ENCODE data around the gene OSBPL5.

Gene OSBPL5

GRCh38 chr11:3197878-3198528 lies 32.9 kb upstream of the OSBPL5 start:
- Histone ChIP-seq H3K27me3 (ENCODE audit: control insufficient read depth in 5 of 5, insufficient read depth in 4 of 5, low read length in 5 of 5) (peaks cover 14 to 50% (median 37%) of the 10 kb centered on the region in 5 donors), H3K9ac (ENCODE audit: low read length in 5 of 5) (no peak overlapping the region), H3K36me3 (ENCODE audit: control insufficient read depth in 5 of 5, insufficient read depth in 5 of 5, low read length in 5 of 5) (no peaks in the 10 kb centered on the region), H3K4me3 (ENCODE audit: low read depth in 1 of 5, low read length in 5 of 5) (no peak overlapping the region), H3K4me1 (ENCODE audit: control insufficient read depth in 5 of 5, insufficient read depth in 5 of 5, low read length in 5 of 5) (peaks cover 0 to 6% (median 0%) of the 10 kb centered on the region in 5 donors), H3K27ac (ENCODE audit: low read depth, low read length) (no peak overlapping the region), H3K9me3 (ENCODE audit: control insufficient read depth in 5 of 5, low read length in 5 of 5) (no peaks in the 10 kb centered on the region)

DNA sequence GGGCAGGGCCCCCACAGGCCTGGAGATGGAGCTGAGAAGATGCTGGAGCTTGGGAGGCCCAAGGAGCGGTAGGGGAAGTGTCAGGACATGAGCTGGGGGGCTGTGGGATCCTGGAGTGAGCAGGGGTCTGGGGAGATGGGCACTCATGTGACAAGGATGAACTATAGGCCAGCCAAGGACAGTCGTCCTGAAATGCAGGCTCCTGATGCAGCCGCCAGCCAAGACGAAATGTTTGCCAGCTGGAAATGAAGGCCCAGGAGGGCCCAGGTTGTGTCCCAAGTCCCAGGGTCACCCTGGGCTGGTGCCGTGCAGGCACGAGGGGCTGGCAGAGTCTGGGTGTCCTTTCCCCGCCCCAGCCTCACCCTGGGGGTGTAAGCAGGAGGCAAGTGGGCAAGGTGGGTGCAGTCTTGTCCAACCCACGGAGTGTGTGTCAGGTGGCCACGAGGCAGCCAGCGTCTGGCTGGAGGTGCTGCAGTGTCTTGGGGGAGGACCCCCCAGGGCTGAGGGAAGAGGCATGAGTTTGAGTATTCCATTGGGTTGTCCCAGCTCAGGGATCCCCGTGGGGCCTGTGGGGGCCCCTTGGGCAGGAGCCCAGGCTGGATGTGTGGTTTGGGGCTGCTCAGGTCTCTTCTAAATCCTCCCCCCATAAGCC lies 32.1 kb upstream of the OSBPL5 start:
- peaks cover 7 to 42% (median 31%) of the 10 kb centered on the region in 5 donors for H3K27me3 ChIP-seq (ENCODE audit: control insufficient read depth in 5 of 5, insufficient read depth in 4 of 5, low read length in 5 of 5)
- no peak overlapping the region for H3K9ac ChIP-seq (ENCODE audit: low read length in 5 of 5)
- no peaks in the 10 kb centered on the region for H3K9me3 ChIP-seq (ENCODE audit: control insufficient read depth in 5 of 5, low read length in 5 of 5)
- H3K27ac ChIP-seq (ENCODE audit: low read depth, low read length) = no peak overlapping the region
- H3K4me3 ChIP-seq (ENCODE audit: low read depth in 1 of 5, low read length in 5 of 5) = no peak overlapping the region
- H3K36me3 ChIP-seq (ENCODE audit: control insufficient read depth in 5 of 5, insufficient read depth in 5 of 5, low read length in 5 of 5) = no peaks in the 10 kb centered on the region
- H3K4me1 ChIP-seq (ENCODE audit: control insufficient read depth in 5 of 5, insufficient read depth in 5 of 5, low read length in 5 of 5) = peaks cover 0 to 3% (median 0%) of the 10 kb centered on the region in 5 donors

DNA sequence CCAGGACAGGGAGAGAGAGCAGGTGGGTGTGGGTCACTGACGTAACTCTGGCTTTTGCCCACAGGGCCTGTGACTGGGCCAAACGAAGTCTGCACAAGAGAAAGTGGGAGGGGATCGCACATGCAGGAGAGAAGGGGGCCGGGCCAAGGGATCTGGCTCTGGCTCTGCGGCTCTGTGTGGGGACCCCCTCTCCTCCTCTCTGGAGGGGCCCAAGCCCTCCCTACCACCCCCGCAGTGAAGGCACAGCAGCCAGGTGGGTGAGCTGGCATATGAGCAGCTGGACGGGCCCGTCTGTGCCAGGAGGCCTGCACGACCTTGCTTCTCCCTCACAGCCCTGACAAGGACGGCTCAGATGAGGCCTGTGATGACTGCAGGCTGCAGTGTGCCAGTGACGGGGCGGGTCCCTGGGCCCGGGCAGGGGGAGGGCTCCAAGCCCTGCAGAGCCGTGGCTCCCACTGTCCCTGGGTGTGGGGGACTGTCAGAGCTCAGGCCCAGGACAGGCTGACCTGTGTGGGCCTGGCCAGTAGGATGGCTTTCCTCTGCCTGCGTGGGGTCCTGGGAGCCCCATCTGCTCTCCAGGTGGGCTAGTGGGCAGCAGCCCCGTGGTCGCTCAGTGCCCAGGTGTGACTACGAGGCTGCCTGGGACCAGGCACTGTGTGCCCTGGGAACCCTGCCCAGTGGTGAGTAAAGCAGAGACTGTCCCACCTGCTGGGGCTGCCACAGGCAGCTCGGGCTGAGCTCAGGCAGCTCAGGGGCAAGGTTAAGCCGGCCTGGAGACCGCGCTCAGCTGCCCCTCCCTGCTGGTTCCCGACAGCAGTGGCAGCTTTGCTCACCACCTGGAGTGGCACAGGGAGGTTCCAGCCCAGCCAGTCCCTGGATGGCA lies 31.3 kb upstream of the OSBPL5 start:
- no peak overlapping the region for H3K27ac ChIP-seq (ENCODE audit: low read depth, low read length)
- peaks cover 0 to 3% (median 0%) of the 10 kb centered on the region in 5 donors for H3K4me1 ChIP-seq (ENCODE audit: control insufficient read depth in 5 of 5, insufficient read depth in 5 of 5, low read length in 5 of 5)
- H3K9me3 ChIP-seq (ENCODE audit: control insufficient read depth in 5 of 5, low read length in 5 of 5) = no peaks in the 10 kb centered on the region
- H3K9ac ChIP-seq (ENCODE audit: low read length in 5 of 5) = no peak overlapping the region
- H3K36me3 ChIP-seq (ENCODE audit: control insufficient read depth in 5 of 5, insufficient read depth in 5 of 5, low read length in 5 of 5) = no peaks in the 10 kb centered on the region
- H3K27me3 ChIP-seq (ENCODE audit: control insufficient read depth in 5 of 5, insufficient read depth in 4 of 5, low read length in 5 of 5) = peaks cover 4 to 34% (median 23%) of the 10 kb centered on the region in 5 donors
- no peak overlapping the region for H3K4me3 ChIP-seq (ENCODE audit: low read depth in 1 of 5, low read length in 5 of 5)

DNA sequence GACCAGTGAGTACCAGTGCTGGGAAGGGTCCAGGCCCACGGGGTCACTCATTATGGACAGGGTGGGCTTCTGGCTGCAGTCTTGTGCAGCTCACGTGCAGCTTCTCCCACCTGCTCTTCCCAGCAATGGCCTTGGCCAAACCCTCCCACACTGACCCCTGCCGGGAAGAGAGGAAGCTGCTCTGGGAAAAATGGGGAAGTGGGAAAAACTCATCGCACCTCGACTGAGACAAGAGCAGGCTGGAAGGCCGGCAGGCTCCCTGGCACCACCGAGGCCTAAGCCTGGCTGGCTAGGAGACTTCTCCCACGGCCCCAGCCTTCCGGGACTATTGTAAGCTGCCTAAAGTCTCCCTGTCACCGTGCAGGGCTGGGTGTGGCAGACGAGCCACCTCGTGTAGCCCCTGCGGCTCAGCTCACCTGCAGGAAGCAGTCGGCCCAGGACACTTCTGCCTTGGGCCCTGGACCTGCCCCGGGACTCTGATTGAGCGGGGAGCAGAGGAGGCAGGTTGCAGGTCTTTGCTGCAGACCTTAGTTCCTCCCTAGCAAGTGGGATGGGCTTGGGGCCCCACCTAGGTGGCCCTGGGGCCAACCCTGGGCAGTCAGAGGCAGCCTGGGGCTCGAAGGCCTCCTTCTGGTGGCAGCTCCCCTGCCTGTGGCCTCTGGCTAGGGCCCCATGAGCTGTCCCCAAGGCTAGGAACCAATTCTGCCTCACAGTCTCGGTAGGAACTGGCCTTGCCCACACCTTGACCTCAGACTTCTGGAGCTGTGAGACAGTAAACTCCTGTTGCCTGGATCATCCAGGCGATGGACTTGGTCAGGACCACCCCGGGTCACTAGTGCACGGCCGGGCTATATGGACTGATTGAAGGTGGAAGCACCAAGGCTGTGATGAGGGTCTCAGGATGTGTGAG lies 30.4 kb upstream of the OSBPL5 start:
- peaks cover 0 to 3% (median 0%) of the 10 kb centered on the region in 5 donors for H3K4me1 ChIP-seq (ENCODE audit: control insufficient read depth in 5 of 5, insufficient read depth in 5 of 5, low read length in 5 of 5)
- H3K9me3 ChIP-seq (ENCODE audit: control insufficient read depth in 5 of 5, low read length in 5 of 5) = no peaks in the 10 kb centered on the region
- H3K27me3 ChIP-seq (ENCODE audit: control insufficient read depth in 5 of 5, insufficient read depth in 4 of 5, low read length in 5 of 5) = peaks cover 0 to 25% (median 14%) of the 10 kb centered on the region in 5 donors
- no peak overlapping the region for H3K27ac ChIP-seq (ENCODE audit: low read depth, low read length)
- H3K9ac ChIP-seq (ENCODE audit: low read length in 5 of 5) = no peak overlapping the region
- no peak overlapping the region for H3K4me3 ChIP-seq (ENCODE audit: low read depth in 1 of 5, low read length in 5 of 5)
- H3K36me3 ChIP-seq (ENCODE audit: control insufficient read depth in 5 of 5, insufficient read depth in 5 of 5, low read length in 5 of 5) = no peaks in the 10 kb centered on the region

DNA sequence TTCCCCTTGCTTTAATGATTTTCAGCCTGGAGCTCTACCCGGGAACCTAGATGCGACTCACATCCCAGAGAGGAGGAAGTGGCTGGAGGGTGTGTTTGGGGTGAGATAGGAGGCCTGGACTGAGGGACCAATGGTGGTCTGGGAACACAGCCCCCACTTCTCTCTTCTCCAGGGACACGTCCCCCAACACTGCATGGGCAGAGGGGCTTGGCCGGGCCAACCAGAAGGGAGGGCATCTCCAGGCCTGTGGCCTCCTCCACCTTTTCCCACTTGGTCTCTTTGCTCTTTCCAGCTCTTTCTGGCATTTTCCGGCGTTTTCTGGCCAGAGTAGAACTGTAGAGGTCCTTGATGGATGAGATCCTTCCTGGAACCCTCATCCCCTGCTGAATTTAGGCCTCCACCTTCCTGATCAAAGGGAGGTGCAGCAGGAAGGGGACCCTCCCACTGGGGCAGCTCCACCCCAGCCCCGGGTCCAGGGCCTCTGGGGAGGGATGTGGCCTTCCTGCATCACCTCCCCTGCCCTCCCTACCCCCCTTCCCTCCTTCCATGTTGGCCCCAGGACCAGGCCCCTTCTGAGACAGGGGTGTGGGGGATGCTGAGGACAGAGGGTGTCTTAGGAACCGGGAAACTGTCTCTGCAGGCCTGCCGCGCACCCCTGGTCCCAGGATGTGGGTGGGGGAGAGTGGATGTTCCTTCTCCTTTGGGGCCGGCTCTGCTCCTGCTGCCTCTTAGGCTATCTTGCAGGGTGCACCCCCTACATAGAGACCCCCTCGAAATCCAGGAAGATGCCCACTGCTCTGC lies 29.1 kb upstream of the OSBPL5 start:
- no peaks in the 10 kb centered on the region for H3K36me3 ChIP-seq (ENCODE audit: control insufficient read depth in 5 of 5, insufficient read depth in 5 of 5, low read length in 5 of 5)
- peaks cover 0 to 25% (median 13%) of the 10 kb centered on the region in 5 donors for H3K27me3 ChIP-seq (ENCODE audit: control insufficient read depth in 5 of 5, insufficient read depth in 4 of 5, low read length in 5 of 5)
- no peak overlapping the region for H3K4me3 ChIP-seq (ENCODE audit: low read depth in 1 of 5, low read length in 5 of 5)
- H3K27ac ChIP-seq (ENCODE audit: low read depth, low read length) = no peak overlapping the region
- H3K9me3 ChIP-seq (ENCODE audit: control insufficient read depth in 5 of 5, low read length in 5 of 5) = no peaks in the 10 kb centered on the region
- H3K9ac ChIP-seq (ENCODE audit: low read length in 5 of 5) = no peak overlapping the region
- peaks cover 0 to 3% (median 0%) of the 10 kb centered on the region in 5 donors for H3K4me1 ChIP-seq (ENCODE audit: control insufficient read depth in 5 of 5, insufficient read depth in 5 of 5, low read length in 5 of 5)

GRCh38 chr11:3193373-3194015 lies 28.4 kb upstream of the OSBPL5 start:
- Histone ChIP-seq H3K36me3 (ENCODE audit: control insufficient read depth in 5 of 5, insufficient read depth in 5 of 5, low read length in 5 of 5) (no peaks in the 10 kb centered on the region), H3K4me1 (ENCODE audit: control insufficient read depth in 5 of 5, insufficient read depth in 5 of 5, low read length in 5 of 5) (peaks cover 0 to 3% (median 0%) of the 10 kb centered on the region in 5 donors), H3K9me3 (ENCODE audit: control insufficient read depth in 5 of 5, low read length in 5 of 5) (no peaks in the 10 kb centered on the region), H3K27me3 (ENCODE audit: control insufficient read depth in 5 of 5, insufficient read depth in 4 of 5, low read length in 5 of 5) (peaks cover 0 to 25% (median 11%) of the 10 kb centered on the region in 5 donors), H3K9ac (ENCODE audit: low read length in 5 of 5) (no peak overlapping the region), H3K27ac (ENCODE audit: low read depth, low read length) (no peak overlapping the region), H3K4me3 (ENCODE audit: low read depth in 1 of 5, low read length in 5 of 5) (no peak overlapping the region)

DNA sequence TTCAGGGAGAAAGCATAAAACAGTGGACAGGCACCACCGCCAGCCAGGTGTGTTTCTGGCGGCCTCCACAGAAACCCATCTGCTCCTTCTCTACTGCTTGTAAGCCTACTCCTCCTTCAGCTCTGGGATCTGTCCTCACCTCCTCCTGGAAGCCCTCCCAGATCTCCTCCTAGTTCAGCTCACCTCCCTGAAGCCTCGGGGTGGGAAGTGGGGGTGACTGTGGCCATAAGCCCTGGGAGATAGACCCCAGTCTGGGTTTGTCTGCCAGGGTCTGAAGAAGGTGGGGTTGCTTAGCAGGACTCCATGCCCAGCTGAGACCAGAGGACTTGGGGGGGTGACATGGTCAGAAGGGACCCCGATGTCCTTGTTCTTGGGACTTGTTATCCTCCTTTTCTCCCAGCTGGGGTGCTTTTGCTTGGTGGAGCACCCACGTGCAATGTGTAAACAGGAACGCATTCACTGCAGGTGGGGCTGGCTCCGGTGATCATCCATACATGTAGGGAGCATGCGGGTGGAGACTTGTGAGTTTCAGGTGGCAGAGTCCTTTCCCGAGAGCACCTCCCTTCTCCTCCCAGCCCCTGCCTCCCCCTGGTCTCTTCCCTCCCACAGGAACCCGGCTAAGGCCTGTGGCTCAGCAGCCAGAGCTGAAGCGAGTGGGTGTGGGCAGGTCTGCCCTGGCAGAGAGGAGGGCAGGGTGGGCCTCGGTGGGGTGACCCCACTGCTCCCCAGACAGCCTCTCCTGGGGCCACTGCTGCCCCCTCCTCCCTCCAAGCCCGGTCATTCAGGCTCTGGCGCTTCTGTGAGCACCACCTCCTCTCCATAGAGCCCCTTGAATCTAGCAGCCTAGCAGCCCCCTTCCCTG lies 27.6 kb upstream of the OSBPL5 start:
- no peak overlapping the region for H3K9ac ChIP-seq (ENCODE audit: low read length in 5 of 5)
- H3K4me3 ChIP-seq (ENCODE audit: low read depth in 1 of 5, low read length in 5 of 5) = no peak overlapping the region
- H3K27ac ChIP-seq (ENCODE audit: low read depth, low read length) = no peak overlapping the region
- H3K9me3 ChIP-seq (ENCODE audit: control insufficient read depth in 5 of 5, low read length in 5 of 5) = no peaks in the 10 kb centered on the region
- peaks cover 0 to 3% (median 0%) of the 10 kb centered on the region in 5 donors for H3K4me1 ChIP-seq (ENCODE audit: control insufficient read depth in 5 of 5, insufficient read depth in 5 of 5, low read length in 5 of 5)
- peaks cover 0 to 21% (median 9%) of the 10 kb centered on the region in 5 donors for H3K27me3 ChIP-seq (ENCODE audit: control insufficient read depth in 5 of 5, insufficient read depth in 4 of 5, low read length in 5 of 5)
- no peaks in the 10 kb centered on the region for H3K36me3 ChIP-seq (ENCODE audit: control insufficient read depth in 5 of 5, insufficient read depth in 5 of 5, low read length in 5 of 5)

GRCh38 chr11:3191586-3192324 lies 26.6 kb upstream of the OSBPL5 start:
- Histone ChIP-seq H3K9me3 (ENCODE audit: control insufficient read depth in 5 of 5, low read length in 5 of 5) (no peaks in the 10 kb centered on the region), H3K4me3 (ENCODE audit: low read depth in 1 of 5, low read length in 5 of 5) (no peak overlapping the region), H3K36me3 (ENCODE audit: control insufficient read depth in 5 of 5, insufficient read depth in 5 of 5, low read length in 5 of 5) (no peaks in the 10 kb centered on the region), H3K4me1 (ENCODE audit: control insufficient read depth in 5 of 5, insufficient read depth in 5 of 5, low read length in 5 of 5) (peaks cover 0 to 3% (median 0%) of the 10 kb centered on the region in 5 donors), H3K9ac (ENCODE audit: low read length in 5 of 5) (no peak overlapping the region), H3K27me3 (ENCODE audit: control insufficient read depth in 5 of 5, insufficient read depth in 4 of 5, low read length in 5 of 5) (peaks cover 0 to 11% (median 6%) of the 10 kb centered on the region in 5 donors), H3K27ac (ENCODE audit: low read depth, low read length) (no peak overlapping the region)

Data from subcutaneous abdominal adipose tissue (tissue), 5 donors.